GM21528 (cell line): Measurements from ENCODE around the gene PNMA3.
"Not testable (repeated sequence)": the region's sequence is repeated elsewhere in the genome, so short reads cannot be mapped to it uniquely, and the experiment has no call there.

Experiments
- ATAC-seq: cut with Tn5 transposase; IDR thresholded peaks from one replicate; pipeline ENCODE4 v1.9.1; 2021; ENCODE audit warnings: mild to moderate bottlenecking, moderate library complexity; ENCODE audit not compliant: unreplicated experiment, low FRiP score

PNMA3 gene

GRCh38 chrX:153073331-153073730 lies 17.1 kb downstream of the PNMA3 start:
- ATAC-seq, result not testable (repeated sequence)

GRCh38 chrX:153074262-153074899 lies 18.1 kb downstream of the PNMA3 start:
- ATAC-seq, result no peak

- no peak for ATAC-seq
Observed at GRCh38 chrX:153074935-153075334, 18.7 kb downstream of the PNMA3 start.

GRCh38 chrX:153075366-153075765 lies 19.1 kb downstream of the PNMA3 start:
- no peak for ATAC-seq

- ATAC-seq, result not testable (repeated sequence)
Observed at GRCh38 chrX:153077437-153078135, 21.3 kb downstream of the PNMA3 start.

GRCh38 chrX:153083238-153083923 lies 27.1 kb downstream of the PNMA3 start:
- ATAC-seq, result not testable (repeated sequence)

- ATAC-seq, result no peak
Observed at GRCh38 chrX:153102418-153102817, 46.1 kb downstream of the PNMA3 start.

GRCh38 chrX:153104959-153105358 lies 48.7 kb downstream of the PNMA3 start:
- not testable (repeated sequence) for ATAC-seq

- ATAC-seq, result not testable (repeated sequence)
Observed at GRCh38 chrX:153106092-153106801, 50.0 kb downstream of the PNMA3 start.
